Stimulated activated CD8-positive, alpha-beta memory T cell treated with anti-CD3 and anti-CD28 coated beads, Interleukin-4, amount 100 ng/mL, for 4 hours (primary cell): Measurements from ENCODE around the gene THAP6.
"Not testable (repeated sequence)": the region's sequence is repeated elsewhere in the genome, so short reads cannot be mapped to it uniquely, and the experiment has no call there.

Experiments used
- DNase-seq, 2 donors: peaks; one replicate each; pipeline ENCODE4 v3.0.0-alpha.2; 2020; ENCODE audit warnings: low read depth in 2 of 2, low spot score in 1 of 2

Gene THAP6

DNA sequence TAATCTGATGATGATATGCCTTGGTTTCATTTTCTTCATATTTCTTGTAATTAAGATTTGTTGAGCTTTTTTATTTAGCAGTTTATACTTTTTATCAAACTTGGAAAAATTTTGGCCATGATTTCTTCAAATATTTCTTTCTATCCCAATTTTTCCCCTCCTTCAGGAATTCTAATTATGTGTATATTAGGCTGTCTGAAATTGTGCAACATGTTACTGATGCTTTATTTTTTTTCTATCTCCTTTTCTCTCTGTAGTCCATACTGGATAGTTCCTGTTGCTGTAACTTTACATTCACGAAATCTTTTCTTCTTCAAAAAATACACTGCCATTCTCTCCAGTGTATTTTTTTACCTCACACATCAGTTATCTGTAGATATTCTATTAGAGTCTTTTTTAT, 10.8 kb downstream of the THAP6 start:
- no peak for DNase-seq

GRCh38 chr4:75525910-75526309, 11.6 kb downstream of the THAP6 start:
- no peak for DNase-seq

DNA sequence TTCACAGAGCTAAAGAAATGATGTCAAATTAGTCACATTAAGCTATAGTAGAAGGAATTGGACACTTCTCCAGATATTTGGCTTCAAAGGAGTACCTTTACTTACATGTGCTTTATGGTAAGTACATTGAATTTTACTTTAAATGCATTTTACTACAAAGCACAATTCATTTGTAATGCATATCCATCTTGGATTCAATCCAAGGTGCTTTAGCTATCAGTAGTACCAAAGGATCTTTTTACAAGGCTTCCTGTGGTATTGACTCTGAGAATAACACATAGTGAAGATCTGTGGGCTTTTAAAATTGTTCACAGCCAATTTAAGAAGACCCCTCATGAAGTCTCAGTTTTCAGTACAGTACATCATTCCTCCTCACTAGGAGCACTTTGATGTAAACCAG, 13.2 kb downstream of the THAP6 start:
- no peak for DNase-seq

DNA sequence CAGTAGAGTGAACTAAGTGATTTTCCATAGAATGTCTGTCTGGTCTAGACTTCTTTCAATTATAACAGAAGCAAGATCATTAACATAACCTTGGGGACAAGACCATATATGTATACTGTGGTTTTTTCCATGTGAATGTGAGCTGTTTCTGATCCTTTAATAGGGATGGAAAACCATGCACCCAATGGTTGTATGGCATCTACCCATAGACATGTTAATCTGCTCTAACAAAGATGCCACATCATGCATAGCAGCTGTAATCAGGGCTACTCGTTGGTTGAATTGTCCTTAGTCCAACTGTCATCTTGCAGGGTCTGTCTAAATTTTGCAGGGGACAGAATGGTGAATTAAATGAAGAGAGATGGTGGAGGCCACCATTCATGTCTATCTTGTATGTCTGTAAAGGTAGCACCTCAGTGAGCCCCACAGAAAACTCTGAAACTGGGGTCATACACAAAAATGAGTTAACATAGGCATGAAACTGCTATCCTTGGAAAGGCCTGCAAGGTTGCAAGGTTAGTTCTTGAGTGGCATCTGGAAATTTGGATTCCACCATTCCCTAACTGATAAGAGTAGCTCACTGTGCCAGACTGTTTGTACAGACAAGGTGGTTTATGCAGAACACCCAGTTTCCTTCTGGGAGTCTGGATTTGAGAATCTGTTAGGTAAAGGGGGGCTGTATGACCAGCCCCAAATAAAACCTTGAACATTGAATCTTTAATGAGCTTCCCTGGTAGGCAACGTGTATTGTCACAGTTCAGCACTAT, 16.5 kb downstream of the THAP6 start:
- no peak for DNase-seq

- DNase-seq: not testable (repeated sequence)
Observed at GRCh38 chr4:75531536-75532143, 17.4 kb downstream of the THAP6 start.

DNA sequence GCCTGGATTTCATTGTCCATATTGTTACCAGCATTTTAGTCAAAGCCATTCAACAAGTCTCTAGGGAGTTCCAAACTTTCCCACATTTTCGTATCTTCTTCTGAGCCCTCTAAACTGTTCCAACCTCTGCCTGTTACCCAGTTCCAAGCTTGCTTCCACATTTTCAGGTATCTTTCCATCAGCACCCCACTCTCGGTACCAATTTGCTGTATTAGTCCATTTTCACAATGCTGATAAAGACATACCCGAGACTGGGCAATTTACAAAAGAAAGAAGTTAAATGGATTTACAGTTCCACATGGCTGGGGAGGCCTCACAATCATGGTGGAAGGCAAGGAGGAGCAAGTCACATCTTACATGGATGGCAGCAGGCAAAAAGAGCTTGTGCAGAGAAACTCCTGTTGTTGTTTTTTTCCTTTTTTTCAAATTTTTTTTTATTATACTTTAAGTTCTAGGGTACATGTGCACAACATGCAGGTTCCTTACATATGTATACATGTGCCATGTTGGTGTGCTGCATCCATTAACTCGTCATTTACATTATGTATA, 19.1 kb downstream of the THAP6 start:
- not testable (repeated sequence) for DNase-seq

DNA sequence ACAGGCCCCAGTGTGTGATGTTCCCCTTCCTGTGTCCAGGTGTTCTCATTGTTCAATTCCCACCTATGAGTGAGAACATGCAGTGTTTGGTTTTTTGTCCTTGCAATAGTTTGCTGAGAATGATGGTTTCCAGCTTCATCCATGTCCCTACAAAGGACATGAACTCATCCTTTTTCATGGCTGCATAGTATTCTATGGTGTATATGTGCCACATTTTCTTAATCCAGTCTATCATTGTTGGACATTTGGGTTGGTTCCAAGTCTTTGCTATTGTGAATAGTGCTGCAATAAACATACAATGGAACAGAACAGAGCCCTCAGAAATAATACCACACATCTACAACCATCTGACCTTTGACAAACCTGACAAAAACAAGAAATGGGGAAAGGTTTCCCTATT, 19.7 kb downstream of the THAP6 start:
- not testable (repeated sequence) for DNase-seq

GRCh38 chr4:75537308-75537707, 23.0 kb downstream of the THAP6 start:
- not testable (repeated sequence) for DNase-seq

GRCh38 chr4:75542824-75543223, 28.6 kb downstream of the THAP6 start:
- no peak for DNase-seq

DNA sequence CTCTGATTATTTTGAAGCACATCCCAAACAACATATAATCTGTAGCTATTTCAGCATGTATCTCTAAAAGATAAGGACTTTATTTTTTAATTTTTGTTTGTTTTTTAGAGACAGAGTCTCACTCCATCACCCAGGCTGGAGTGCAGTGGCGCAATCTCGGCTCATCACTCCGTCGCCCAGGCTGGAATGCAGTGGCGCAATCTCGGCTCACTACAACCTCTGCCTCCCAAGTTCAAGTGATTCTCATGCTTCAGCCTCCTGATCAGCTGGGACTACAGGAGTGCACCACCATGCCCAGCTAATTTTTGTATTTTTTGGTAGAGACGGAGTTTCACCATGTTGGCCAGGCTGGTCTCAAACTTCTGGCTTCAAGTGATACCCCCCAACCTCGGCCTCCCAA, 29.9 kb downstream of the THAP6 start:
- not testable (repeated sequence) for DNase-seq

GRCh38 chr4:75544870-75545269, 30.6 kb downstream of the THAP6 start:
- no peak for DNase-seq

GRCh38 chr4:75545526-75545925, 31.3 kb downstream of the THAP6 start:
- no peak for DNase-seq

DNA sequence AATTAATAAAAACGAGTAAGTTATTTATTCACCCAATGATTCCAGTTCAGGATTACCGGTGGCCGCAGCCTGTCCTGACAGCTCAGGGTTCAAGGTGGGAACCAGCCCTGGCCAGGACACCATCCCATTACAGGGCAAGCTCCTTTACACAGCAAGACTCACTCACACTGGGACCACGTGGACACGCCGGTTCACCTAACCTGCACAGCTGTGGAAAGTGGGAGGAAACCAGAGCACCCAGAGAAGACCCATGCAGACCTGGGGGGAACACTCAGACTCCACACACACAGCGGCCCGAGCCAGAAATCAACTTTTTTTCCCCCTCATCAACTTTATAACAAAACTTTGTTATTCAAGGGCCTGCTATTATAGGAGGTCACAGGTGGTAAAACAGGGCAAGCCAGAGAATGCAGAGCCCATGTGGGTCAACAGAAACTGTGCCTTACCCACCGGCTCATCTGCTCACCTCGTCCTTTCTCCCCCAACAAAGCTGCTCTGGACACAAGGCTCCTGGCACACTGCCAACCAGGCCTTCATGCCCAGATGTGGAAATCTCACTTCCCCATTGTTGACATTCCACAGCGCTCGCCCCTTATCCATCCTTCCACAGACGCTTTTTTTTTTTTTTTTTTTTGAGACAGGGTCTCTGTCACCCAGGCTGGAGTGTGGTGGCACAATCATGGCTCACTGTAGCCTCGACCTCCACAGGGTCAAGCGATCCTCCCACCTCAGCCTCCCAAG, 33.5 kb downstream of the THAP6 start:
- no peak for DNase-seq

GRCh38 chr4:75549019-75549418, 34.7 kb downstream of the THAP6 start:
- DNase-seq: no peak

- no peak for DNase-seq
Observed at GRCh38 chr4:75552452-75552851, 38.2 kb downstream of the THAP6 start.

- DNase-seq: no peak
Observed at GRCh38 chr4:75555294-75556164, 41.3 kb downstream of the THAP6 start, which contains the start of gene ODAPH. TSS of gene ODAPH (plus strand) at chr4:75556066. CDS start at chr4:75556083, 17 bp downstream.

- no peak for DNase-seq
Observed at GRCh38 chr4:75557696-75558095, 43.4 kb downstream of the THAP6 start.

- no peak for DNase-seq
Observed at GRCh38 chr4:75561789-75562188, 47.5 kb downstream of the THAP6 start.

DNA sequence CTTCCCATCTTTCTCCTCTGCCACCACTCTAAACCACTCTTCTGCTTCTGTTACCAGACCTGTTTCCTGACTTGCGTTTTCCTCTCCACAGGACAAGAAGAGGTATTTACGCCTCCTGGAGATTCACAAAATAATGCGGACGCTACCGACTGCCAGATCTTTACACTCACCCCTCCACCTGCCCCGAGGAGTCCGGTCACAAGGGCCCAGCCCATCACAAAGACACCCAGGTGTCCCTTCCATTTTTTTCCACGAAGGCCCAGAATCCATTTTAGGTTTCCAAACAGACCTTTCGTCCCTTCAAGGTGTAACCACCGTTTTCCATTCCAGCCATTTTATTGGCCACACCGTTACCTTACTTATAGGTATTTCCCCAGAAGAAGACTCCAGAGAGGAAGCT, 49.8 kb downstream of the THAP6 start:
- no peak for DNase-seq

- no peak for DNase-seq
Observed at GRCh38 chr4:75565481-75565880, 51.2 kb downstream of the THAP6 start.

- no peak for DNase-seq
Observed at GRCh38 chr4:75566911-75567310, 52.6 kb downstream of the THAP6 start.
